Activated naive CD8-positive, alpha-beta T cell treated with anti-CD3 and anti-CD28 coated beads for 36 hours (primary cell): ENCODE measurements around the gene TSPAN11. TPM values are rescaled to one million over a fixed set of nuclear protein-coding genes. Genes with fewer than 3 reads are reported as not detected.
"Not testable (repeated sequence)": the region's sequence is repeated elsewhere in the genome, so short reads cannot be mapped to it uniquely, and the experiment has no call there.

Experiments
- DNase-seq: peaks from one replicate; pipeline ENCODE4 v3.0.0; 2021
- H3K27ac Mint-ChIP-seq: one replicate; pipeline ENCODE4 v1.8.0; 2022; ENCODE audit warnings: mild to moderate bottlenecking, moderate library complexity, mixed read lengths
- H3K27me3 Mint-ChIP-seq: one replicate; pipeline ENCODE4 v1.8.0; 2022; ENCODE audit warnings: mild to moderate bottlenecking, mixed read lengths
- H3K36me3 Mint-ChIP-seq: one replicate; pipeline ENCODE4 v1.8.0; 2021; ENCODE audit warnings: mild to moderate bottlenecking, mixed read lengths
- H3K4me1 Mint-ChIP-seq: one replicate; pipeline ENCODE4 v1.8.0; 2021; ENCODE audit warnings: mixed read lengths
- H3K4me3 Mint-ChIP-seq: one replicate; pipeline ENCODE4 v1.8.0; 2022; ENCODE audit warnings: mild to moderate bottlenecking, moderate library complexity, mixed read lengths
- H3K9me3 Mint-ChIP-seq: one replicate; pipeline ENCODE4 v1.8.0; 2022; ENCODE audit warnings: mixed read lengths
- total RNA-seq, 2 experiments: library from RNA; stranded (reverse); gene quantifications; one replicate each; pipeline ENCODE4 v1.2.3, GENCODE V29; 2021

TSPAN11 gene, protein sequence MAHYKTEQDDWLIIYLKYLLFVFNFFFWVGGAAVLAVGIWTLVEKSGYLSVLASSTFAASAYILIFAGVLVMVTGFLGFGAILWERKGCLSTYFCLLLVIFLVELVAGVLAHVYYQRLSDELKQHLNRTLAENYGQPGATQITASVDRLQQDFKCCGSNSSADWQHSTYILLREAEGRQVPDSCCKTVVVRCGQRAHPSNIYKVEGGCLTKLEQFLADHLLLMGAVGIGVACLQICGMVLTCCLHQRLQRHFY
- not detected for total RNA-seq

- no peaks in the 10 kb centered on the region for H3K9me3 Mint-ChIP-seq
- peak; percentile 27 for DNase-seq
- no peaks in the 10 kb centered on the region for H3K36me3 Mint-ChIP-seq
- H3K27me3 Mint-ChIP-seq, result peaks cover 64% of the 10 kb centered on the region
- no peak within 1 kb of the TSS for H3K27ac Mint-ChIP-seq
- no peak within 1 kb of the TSS for H3K4me3 Mint-ChIP-seq
- H3K4me1 Mint-ChIP-seq, result no peaks in the 10 kb centered on the region
These were observed at the start of gene TSPAN11 for GRCh38 chr12:30926243-30927221. Gene TSPAN11, plus strand, starts transcription at chr12:30926748. Its CDS starts 27,244 bp downstream, at chr12:30953992.

DNA sequence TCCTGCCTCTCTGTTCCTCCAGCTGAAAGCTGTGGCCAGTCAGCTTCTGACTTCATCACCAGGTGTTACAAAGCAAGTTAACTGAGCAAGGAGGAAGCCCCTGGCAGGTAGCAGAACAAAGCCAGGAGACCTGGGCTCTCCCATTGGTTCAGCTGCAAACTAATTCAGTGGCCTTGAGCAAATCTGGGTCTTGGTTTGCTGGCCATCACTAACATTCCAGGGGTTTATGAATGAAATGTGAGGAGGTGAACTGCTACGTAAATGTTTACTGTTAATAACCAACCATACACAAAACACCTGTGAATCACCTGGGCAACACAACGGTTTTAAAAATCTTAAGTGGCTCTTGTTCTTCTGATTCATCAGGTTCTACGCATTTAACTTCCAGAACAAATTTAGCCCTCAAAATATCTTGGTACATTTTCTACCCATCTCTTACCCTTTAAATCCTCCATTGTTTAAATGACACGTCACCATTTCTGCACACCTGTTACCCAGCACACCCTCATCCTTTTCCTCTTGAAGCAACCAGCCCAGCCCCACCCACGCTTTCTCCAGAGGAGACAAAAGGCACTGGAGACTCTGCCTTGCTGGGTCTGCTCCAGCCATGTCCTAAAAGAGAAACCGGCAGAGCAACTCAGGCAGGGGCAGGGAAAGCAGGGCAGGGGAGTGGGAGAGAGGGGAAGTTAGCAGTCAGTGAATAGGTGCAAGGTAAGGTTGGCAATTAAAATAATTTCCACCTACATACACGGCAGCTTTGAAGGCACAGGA is 49.3 kb upstream of the TSPAN11 start:
- Mint-ChIP-seq H3K4me3 (no peak overlapping the region), H3K9me3 (no peaks in the 10 kb centered on the region), H3K36me3 (no peaks in the 10 kb centered on the region), H3K27ac (no peak overlapping the region), H3K27me3 (peaks cover 15% of the 10 kb centered on the region), H3K4me1 (no peaks in the 10 kb centered on the region)
- no peak for DNase-seq

- DNase-seq, result no peak
- no peaks in the 10 kb centered on the region for H3K9me3 Mint-ChIP-seq
These were observed 48.5 kb upstream of the TSPAN11 start for GRCh38 chr12:30878024-30878423.

GRCh38 chr12:30880061-30880460 is 46.5 kb upstream of the TSPAN11 start:
- Mint-ChIP-seq H3K4me3 (no peak overlapping the region), H3K27ac (no peak overlapping the region), H3K9me3 (peaks cover 4% of the 10 kb centered on the region), H3K36me3 (no peaks in the 10 kb centered on the region), H3K27me3 (peaks cover 15% of the 10 kb centered on the region), H3K4me1 (no peaks in the 10 kb centered on the region)
- DNase-seq, result no peak

More at GRCh38 chr12:30878024-30878423, 48.5 kb upstream of the TSPAN11 start:
- no peaks in the 10 kb centered on the region for H3K4me1 Mint-ChIP-seq
- H3K36me3 Mint-ChIP-seq, result no peaks in the 10 kb centered on the region
- H3K27ac Mint-ChIP-seq, result no peak overlapping the region
- H3K4me3 Mint-ChIP-seq, result no peak overlapping the region
- H3K27me3 Mint-ChIP-seq, result peaks cover 15% of the 10 kb centered on the region

- Mint-ChIP-seq H3K9me3 (peaks cover 4% of the 10 kb centered on the region), H3K27ac (no peak overlapping the region), H3K4me1 (no peaks in the 10 kb centered on the region), H3K36me3 (no peaks in the 10 kb centered on the region), H3K27me3 (peaks cover 13% of the 10 kb centered on the region), H3K4me3 (no peak overlapping the region)
- no peak for DNase-seq
These were observed 45.7 kb upstream of the TSPAN11 start for GRCh38 chr12:30880813-30881212.

GRCh38 chr12:30882706-30883105 is 43.8 kb upstream of the TSPAN11 start:
- DNase-seq, result no peak
- Mint-ChIP-seq H3K27me3 (peaks cover 6% of the 10 kb centered on the region), H3K4me1 (no peaks in the 10 kb centered on the region), H3K9me3 (peaks cover 14% of the 10 kb centered on the region), H3K4me3 (no peak overlapping the region), H3K36me3 (no peaks in the 10 kb centered on the region), H3K27ac (no peak overlapping the region)

- peaks cover 21% of the 10 kb centered on the region for H3K9me3 Mint-ChIP-seq
- no peak overlapping the region for H3K27ac Mint-ChIP-seq
- H3K36me3 Mint-ChIP-seq, result peaks cover 2% of the 10 kb centered on the region
- H3K4me3 Mint-ChIP-seq, result no peak overlapping the region
- H3K27me3 Mint-ChIP-seq, result no peaks in the 10 kb centered on the region
- DNase-seq, result no peak
- H3K4me1 Mint-ChIP-seq, result no peaks in the 10 kb centered on the region
These were observed 41.7 kb upstream of the TSPAN11 start for GRCh38 chr12:30884799-30885198.

GRCh38 chr12:30885321-30885720 is 41.2 kb upstream of the TSPAN11 start:
- Mint-ChIP-seq H3K4me3 (no peak overlapping the region), H3K27ac (no peak overlapping the region), H3K27me3 (no peaks in the 10 kb centered on the region), H3K4me1 (no peaks in the 10 kb centered on the region), H3K9me3 (peaks cover 23% of the 10 kb centered on the region), H3K36me3 (peaks cover 2% of the 10 kb centered on the region)
- DNase-seq, result no peak

DNA sequence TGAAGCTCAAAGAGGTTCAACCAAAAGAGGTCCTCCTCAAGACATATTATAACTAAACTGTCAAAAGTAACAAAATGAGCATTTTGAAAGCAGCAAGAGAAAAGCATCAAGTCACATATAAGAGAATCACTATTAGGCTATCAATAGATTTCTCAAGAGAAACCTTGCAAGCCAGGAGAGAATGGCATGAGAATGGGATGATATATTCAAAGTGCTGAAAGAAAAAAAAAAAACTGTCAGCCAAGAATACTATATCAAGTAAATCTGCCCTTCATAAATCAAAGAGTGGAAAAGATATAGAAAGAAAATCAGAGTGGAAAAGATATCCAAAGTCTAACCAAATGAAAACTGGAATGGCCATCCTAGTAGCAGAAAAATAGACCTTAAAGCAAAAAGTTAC is 39.3 kb upstream of the TSPAN11 start:
- no peak for DNase-seq
- Mint-ChIP-seq H3K36me3 (peaks cover 2% of the 10 kb centered on the region), H3K27me3 (no peaks in the 10 kb centered on the region), H3K4me3 (no peak overlapping the region), H3K9me3 (peaks cover 25% of the 10 kb centered on the region), H3K4me1 (no peaks in the 10 kb centered on the region), H3K27ac (no peak overlapping the region)

DNA sequence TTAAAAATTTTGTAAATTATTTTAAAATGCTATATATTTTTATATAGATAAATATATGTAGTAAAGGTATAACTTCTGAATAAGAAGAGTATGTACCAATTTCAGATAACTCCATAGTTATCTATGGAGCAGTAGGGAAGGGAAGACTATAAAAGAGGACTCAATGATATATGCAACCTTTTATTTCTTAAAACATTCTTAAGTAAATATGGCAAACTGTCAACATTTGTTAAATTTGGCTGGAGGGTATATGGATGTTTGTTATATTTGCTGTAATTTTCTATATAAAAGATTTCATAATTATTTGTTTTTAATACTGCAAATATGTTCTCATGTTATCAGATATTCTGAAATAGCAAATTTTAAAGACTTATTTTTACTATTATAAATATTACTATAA is 38.3 kb upstream of the TSPAN11 start:
- no peaks in the 10 kb centered on the region for H3K4me1 Mint-ChIP-seq
- no peaks in the 10 kb centered on the region for H3K27me3 Mint-ChIP-seq
- no peak overlapping the region for H3K27ac Mint-ChIP-seq
- peaks cover 2% of the 10 kb centered on the region for H3K36me3 Mint-ChIP-seq
- DNase-seq, result no peak
- H3K9me3 Mint-ChIP-seq, result peaks cover 25% of the 10 kb centered on the region
- no peak overlapping the region for H3K4me3 Mint-ChIP-seq

DNA sequence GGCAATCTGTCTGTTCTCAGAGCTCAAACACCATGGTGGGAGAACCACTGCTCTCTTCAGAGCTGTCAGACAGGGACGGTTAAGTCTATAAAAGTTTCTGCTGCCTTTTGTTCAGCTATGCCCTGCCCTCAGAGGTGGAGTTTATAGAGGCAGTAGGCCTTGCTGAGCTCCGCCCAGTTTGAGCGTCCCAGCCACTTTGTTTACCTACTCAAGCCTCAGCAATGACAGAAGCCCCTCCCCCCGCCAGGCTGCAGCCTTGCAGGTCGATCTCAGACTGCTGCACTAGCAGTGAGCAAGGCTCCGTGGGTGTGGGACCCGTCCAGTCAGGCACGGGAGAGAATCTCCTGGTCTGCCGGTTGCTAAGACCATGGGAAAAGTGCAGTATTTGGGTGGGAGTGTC is 32.0 kb upstream of the TSPAN11 start:
- not testable (repeated sequence) for DNase-seq, H3K27ac Mint-ChIP-seq

DNA sequence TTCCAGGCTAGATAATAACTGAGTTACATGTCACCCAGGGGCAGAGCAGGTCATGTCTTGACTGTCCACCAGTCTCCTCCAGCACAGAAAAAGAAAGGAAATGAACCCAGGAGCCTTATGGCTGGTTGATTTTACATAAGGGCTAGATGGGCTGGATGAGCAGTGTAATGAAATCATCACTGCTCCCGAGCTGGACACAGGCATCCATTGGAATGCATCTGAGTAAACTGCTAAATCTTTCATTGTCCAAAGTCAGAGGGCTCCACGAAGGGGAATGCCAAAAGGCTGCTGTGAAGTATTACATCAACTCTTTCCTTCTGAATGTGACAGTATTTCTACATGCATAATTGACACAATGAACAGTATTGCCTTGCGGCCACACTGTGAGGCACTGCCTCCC is 30.1 kb upstream of the TSPAN11 start:
- Mint-ChIP-seq H3K4me3 (no peak overlapping the region), H3K9me3 (no peaks in the 10 kb centered on the region), H3K27ac (no peak overlapping the region), H3K4me1 (no peaks in the 10 kb centered on the region), H3K36me3 (no peaks in the 10 kb centered on the region), H3K27me3 (peaks cover 15% of the 10 kb centered on the region)
- no peak for DNase-seq

More for the DNA sequence above, 32.0 kb upstream of the TSPAN11 start:
- H3K4me1 Mint-ChIP-seq, H3K27me3 Mint-ChIP-seq, H3K36me3 Mint-ChIP-seq, H3K9me3 Mint-ChIP-seq, H3K4me3 Mint-ChIP-seq: not testable (repeated sequence)

DNA sequence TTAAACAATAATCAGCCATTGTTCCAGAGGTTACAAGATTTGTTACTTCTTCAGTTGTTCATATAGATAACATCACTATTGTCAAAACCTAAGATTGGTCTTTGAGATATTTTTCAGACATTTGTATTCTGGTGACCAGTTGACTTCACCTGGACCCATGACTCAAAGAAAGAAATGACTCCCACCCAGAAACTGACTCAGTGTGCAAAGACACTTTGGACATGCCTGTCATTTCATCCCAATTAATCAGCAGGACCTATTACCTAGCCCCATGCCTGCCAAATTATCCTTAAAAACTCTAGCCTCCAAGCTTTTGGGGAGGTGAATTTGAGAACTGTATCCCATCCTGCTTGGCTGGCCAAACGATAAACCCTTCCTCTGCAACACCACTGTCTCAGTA is 27.7 kb upstream of the TSPAN11 start:
- Mint-ChIP-seq H3K36me3 (no peaks in the 10 kb centered on the region), H3K27me3 (peaks cover 15% of the 10 kb centered on the region), H3K4me3 (no peak overlapping the region), H3K4me1 (no peaks in the 10 kb centered on the region), H3K27ac (no peak overlapping the region), H3K9me3 (no peaks in the 10 kb centered on the region)
- DNase-seq, result no peak

DNA sequence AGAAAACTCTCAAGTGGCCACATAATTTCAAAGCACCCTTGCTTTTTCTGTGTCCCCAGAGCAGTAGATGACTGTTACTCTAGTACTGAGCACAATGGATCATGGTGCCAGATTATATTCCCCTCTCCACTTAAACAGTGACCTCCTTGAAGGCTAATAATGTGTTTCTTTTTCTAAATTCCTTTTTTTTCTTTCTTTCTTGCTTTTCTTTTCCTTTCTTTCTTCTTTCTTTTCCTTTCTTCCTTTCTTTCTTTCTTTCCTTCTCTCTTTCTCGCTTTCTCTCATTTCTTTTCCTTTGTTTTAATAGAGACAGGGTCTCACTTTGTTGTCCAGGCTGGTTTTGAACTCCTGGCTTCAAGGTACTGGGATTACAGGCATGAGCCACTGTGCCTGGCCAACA is 26.2 kb upstream of the TSPAN11 start:
- no peaks in the 10 kb centered on the region for H3K36me3 Mint-ChIP-seq
- no peak overlapping the region for H3K4me3 Mint-ChIP-seq
- no peaks in the 10 kb centered on the region for H3K4me1 Mint-ChIP-seq
- H3K27me3 Mint-ChIP-seq, result peaks cover 15% of the 10 kb centered on the region
- no peaks in the 10 kb centered on the region for H3K9me3 Mint-ChIP-seq
- H3K27ac Mint-ChIP-seq, result no peak overlapping the region
- no peak for DNase-seq

DNA sequence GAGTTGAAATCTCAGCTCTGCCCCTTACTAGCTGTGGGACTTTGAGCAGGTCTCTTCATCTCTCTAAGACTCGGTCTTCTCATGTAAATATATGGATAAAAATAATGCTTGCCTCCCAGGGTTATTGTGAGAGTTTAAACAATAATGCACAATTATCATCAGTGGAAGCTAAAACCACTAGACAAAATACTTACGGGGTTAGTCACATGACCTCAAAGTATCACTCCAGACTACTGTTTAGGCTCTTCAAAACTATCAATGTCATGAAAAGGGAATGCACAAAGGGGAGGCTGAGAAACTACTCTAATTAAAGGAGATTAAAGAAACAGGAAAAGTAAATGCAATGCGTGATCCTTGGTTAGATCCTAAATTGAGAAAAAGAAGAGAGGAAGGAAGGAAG is 24.5 kb upstream of the TSPAN11 start:
- H3K4me3 Mint-ChIP-seq, result no peak overlapping the region
- no peaks in the 10 kb centered on the region for H3K36me3 Mint-ChIP-seq
- H3K4me1 Mint-ChIP-seq, result no peaks in the 10 kb centered on the region
- H3K27me3 Mint-ChIP-seq, result peaks cover 7% of the 10 kb centered on the region
- no peak overlapping the region for H3K27ac Mint-ChIP-seq
- DNase-seq, result no peak
- no peaks in the 10 kb centered on the region for H3K9me3 Mint-ChIP-seq
